ENCODE results near the gene KCNT2. TPM values are rescaled to one million over a fixed set of nuclear protein-coding genes. Genes with fewer than 3 reads are reported as not detected.

The KCNT2 gene
- total RNA-seq, 1 donor from 2014 or later: 8.4 TPM

DNA sequence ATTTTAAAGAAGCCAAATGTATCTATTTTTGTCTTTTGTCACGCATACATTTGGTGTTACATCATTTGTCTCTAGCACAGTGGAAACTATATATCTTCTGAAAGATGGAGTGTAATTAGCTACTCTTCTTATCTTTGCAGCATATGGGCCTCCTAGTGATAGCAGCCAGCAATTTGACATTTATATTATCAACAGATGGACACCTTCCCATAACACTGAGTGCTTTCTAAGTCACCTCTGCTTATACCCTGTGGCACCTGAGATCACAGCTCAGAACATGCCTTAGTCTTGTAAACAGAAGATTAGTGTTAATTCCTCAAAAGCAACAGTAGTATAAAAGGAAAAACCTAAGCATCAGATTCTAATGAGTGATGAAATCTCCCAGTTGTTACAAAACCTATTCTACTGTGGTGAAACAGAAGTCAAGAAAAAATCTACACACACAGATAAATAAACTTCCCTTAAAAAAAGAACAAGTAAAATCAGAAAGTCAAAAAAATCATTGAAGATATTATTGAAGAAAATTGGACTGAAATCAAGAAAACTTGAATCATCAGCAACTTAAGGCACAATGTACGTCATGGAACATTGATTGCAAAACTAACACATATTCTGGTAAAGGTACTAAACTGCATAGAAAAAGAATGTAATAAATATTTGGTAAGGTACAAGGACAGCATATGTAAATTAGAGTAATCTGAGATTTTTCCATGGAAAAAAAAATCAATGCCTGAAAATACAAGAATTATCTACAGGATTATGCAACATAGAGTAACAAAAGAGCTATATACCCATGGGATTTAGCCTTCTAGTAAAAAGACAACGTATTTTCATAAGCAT, 61.7 kb downstream of the KCNT2 start:
- TF ChIP-seq, protein P1, sequence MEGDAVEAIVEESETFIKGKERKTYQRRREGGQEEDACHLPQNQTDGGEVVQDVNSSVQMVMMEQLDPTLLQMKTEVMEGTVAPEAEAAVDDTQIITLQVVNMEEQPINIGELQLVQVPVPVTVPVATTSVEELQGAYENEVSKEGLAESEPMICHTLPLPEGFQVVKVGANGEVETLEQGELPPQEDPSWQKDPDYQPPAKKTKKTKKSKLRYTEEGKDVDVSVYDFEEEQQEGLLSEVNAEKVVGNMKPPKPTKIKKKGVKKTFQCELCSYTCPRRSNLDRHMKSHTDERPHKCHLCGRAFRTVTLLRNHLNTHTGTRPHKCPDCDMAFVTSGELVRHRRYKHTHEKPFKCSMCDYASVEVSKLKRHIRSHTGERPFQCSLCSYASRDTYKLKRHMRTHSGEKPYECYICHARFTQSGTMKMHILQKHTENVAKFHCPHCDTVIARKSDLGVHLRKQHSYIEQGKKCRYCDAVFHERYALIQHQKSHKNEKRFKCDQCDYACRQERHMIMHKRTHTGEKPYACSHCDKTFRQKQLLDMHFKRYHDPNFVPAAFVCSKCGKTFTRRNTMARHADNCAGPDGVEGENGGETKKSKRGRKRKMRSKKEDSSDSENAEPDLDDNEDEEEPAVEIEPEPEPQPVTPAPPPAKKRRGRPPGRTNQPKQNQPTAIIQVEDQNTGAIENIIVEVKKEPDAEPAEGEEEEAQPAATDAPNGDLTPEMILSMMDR (IDR thresholded peaks at IDR 0.05): no peak
- Histone ChIP-seq H3K4me1 (no peaks in the 10 kb centered on the region), H3K36me3 (no peaks in the 10 kb centered on the region), H3K9me3 (no peaks in the 10 kb centered on the region), H3K27me3 (no peaks in the 10 kb centered on the region), H3K27ac (no peak overlapping the region), H3K4me3 (no peak overlapping the region)
- no peak for DNase-seq (ENCODE audit: low spot score in 2 of 2)
- intact Hi-C loops (cut with DNase I): no loop called here

DNA sequence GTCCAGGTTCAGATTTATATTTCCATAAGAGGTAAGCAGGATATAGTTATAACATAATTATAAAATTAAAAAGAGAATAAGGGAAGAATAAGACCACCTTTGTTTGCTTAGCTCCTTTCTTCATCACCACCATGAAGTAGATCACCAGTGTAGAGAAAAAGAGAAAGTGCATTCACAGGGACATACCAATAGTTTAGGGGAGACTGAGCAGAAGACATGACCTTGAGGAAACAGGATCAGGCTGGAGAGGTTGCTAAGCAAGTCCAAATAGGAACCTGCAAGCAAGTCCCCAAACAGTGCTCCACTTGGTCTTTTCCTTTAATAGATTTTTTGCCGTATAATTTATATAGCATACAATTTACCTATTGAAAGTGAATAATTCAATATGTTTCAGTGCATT, 63.0 kb downstream of the KCNT2 start:
- Histone ChIP-seq H3K27ac (no peak overlapping the region), H3K36me3 (no peaks in the 10 kb centered on the region), H3K27me3 (no peaks in the 10 kb centered on the region), H3K4me1 (no peaks in the 10 kb centered on the region), H3K4me3 (no peak overlapping the region), H3K9me3 (no peaks in the 10 kb centered on the region)
- no peak for DNase-seq (ENCODE audit: low spot score in 2 of 2)
- intact Hi-C loops (cut with DNase I): no loop called here
- TF ChIP-seq, protein P1 (IDR thresholded peaks at IDR 0.05): no peak

DNA sequence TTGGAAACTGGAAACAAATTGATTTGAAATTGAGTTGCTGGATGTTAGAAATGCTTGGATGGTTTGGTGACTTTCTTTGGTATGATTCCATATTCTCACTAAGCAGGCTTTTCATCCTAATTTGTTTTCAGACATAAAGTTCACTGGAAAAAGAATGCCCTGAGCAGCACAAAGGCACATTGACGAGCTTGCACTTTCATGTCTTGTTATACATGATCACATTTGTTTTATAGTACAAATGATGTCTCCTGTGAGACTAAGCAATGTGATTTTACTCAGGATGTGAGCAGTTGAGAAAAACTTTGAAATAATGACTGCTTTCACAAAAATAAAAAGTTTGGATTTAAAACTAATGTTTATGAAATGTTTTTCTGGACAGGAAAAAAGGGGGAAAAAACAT, 63.6 kb downstream of the KCNT2 start:
- Histone ChIP-seq H3K4me1 (no peaks in the 10 kb centered on the region), H3K27me3 (no peaks in the 10 kb centered on the region), H3K27ac (no peak overlapping the region), H3K9me3 (no peaks in the 10 kb centered on the region), H3K4me3 (no peak overlapping the region), H3K36me3 (no peaks in the 10 kb centered on the region)
- TF ChIP-seq, protein P1 (IDR thresholded peaks at IDR 0.05): no peak
- intact Hi-C loops (cut with DNase I): no loop called here
- no peak for DNase-seq (ENCODE audit: low spot score in 2 of 2)

DNA sequence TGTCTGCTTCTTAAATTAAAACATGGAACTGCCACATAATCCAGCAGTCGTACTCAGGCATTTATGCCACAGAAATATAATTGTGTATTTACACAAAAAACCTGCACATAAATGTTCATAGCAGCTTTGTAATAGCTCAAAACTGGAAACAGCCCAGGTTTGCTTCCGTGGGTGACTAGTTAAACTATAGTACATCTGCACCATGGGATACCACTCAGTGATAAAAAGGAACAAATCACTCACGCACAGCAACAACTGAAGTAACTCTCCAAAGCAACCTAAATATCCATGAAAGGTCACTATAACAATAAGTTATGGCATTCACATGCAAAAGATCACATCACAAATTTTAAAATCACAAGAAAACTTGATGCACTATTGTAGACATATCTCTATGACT, 64.4 kb downstream of the KCNT2 start:
- H3K4me1 ChIP-seq: no peaks in the 10 kb centered on the region
- no peak overlapping the region for H3K4me3 ChIP-seq
- no peak overlapping the region for H3K27ac ChIP-seq
- TF ChIP-seq, protein P1 (IDR thresholded peaks at IDR 0.05): no peak
- no peaks in the 10 kb centered on the region for H3K9me3 ChIP-seq
- intact Hi-C loops (cut with DNase I): no loop called here
- no peaks in the 10 kb centered on the region for H3K36me3 ChIP-seq
- H3K27me3 ChIP-seq: no peaks in the 10 kb centered on the region
- no peak for DNase-seq (ENCODE audit: low spot score in 2 of 2)

DNA sequence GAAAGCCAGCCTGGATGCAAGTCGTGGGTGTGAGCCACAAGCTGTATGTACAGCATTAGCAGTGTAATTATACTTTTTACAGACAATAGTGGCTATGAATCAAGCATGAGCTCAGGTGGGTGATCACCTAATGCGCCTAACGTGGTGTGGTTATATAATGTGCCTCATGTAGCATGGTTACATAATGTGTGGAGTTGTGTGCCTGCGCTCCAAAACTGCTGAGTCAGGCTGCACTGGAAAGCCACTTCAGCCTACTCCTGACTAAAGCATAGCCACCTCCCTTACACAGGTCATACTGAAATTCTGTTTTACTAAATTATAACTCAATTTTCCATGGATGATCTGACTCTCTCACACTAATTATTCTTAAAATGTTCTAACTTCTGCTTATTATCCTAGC, 69.8 kb downstream of the KCNT2 start:
- Histone ChIP-seq H3K36me3 (no peaks in the 10 kb centered on the region), H3K9me3 (no peaks in the 10 kb centered on the region), H3K4me1 (no peaks in the 10 kb centered on the region), H3K4me3 (no peak overlapping the region), H3K27ac (no peak overlapping the region), H3K27me3 (no peaks in the 10 kb centered on the region)
- TF ChIP-seq, protein P1 (IDR thresholded peaks at IDR 0.05): no peak
- DNase-seq (ENCODE audit: low spot score in 2 of 2): no peak
- intact Hi-C loops (cut with DNase I): no loop called here
